AG10803 (cell line): ENCODE measurements around the gene CDHR3.

Experiments used
- DNase-seq: peaks from one replicate; pipeline ENCODE4 v3.0.0; 2010; ENCODE audit warnings: low read depth
- H3K4me3 ChIP-seq: 2 replicates; pipeline ENCODE4 v1.5.1; 2011; ENCODE audit warnings: mild to moderate bottlenecking, low read length, control low read depth
- CTCF ChIP-seq: conservative IDR thresholded peaks from 2 replicates; pipeline ENCODE4 v1.5.1; 2011; ENCODE audit warnings: mild to moderate bottlenecking, low read length, control low read depth, inconsistent platforms

Gene CDHR3

GRCh38 chr7:106075937-106076336, 112.9 kb downstream of the CDHR3 start:
- TF ChIP-seq CTCF: no peak
- no peak for DNase-seq
- H3K4me3 ChIP-seq: no peak overlapping the region

GRCh38 chr7:106076537-106076936, 113.5 kb downstream of the CDHR3 start:
- H3K4me3 ChIP-seq: no peak overlapping the region
- DNase-seq: no peak
- no peak for TF ChIP-seq CTCF

- no peak for TF ChIP-seq CTCF
Observed at GRCh38 chr7:106080300-106080987, 117.4 kb downstream of the CDHR3 start.

GRCh38 chr7:106082087-106082854, 119.2 kb downstream of the CDHR3 start:
- no peak for TF ChIP-seq CTCF
- no peak for DNase-seq
- H3K4me3 ChIP-seq: no peak overlapping the region

More at GRCh38 chr7:106080300-106080987, 117.4 kb downstream of the CDHR3 start:
- DNase-seq: no peak
- H3K4me3 ChIP-seq: no peak overlapping the region
